B cell (primary cell): Measurements from ENCODE around the gene NPRL2.

Experiments
- CTCF ChIP-seq: fragments of 200-600 bp; IDR thresholded peaks from one replicate; pipeline ENCODE4 v1.8.0; 2022; ENCODE audit warnings: antibody characterized with exemption, mild to moderate bottlenecking
- EZH2 ChIP-seq: IDR thresholded peaks from 2 replicates; pipeline ENCODE4 v1.6.1; 2012; ENCODE audit warnings: borderline replicate concordance, low read depth, mild to moderate bottlenecking, moderate library complexity, low read length; ENCODE audit not compliant: insufficient read depth, poor library complexity, severe bottlenecking

- TF ChIP-seq CTCF (peak; percentile 65), EZH2 (no peak)
Measured at GRCh38 chr3:50298836-50299637, 51.5 kb downstream of the NPRL2 start, which contains the start of the genes HYAL3 and NAA80.
